Measurements from ENCODE around the gene U2AF2.
A peak's percentile ranks its signal among the peaks of the same experiment; 100 is the strongest.

The U2AF2 gene

GRCh38 chr19:55659822-55660221 is 5.0 kb downstream of the U2AF2 start:
- no peak for DNase-seq

- DNase-seq = no peak
Observed at GRCh38 chr19:55660404-55660803, 5.6 kb downstream of the U2AF2 start.

GRCh38 chr19:55660991-55661390 is 6.2 kb downstream of the U2AF2 start:
- DNase-seq = no peak

- no peak for DNase-seq
Observed at GRCh38 chr19:55661826-55662225, 7.0 kb downstream of the U2AF2 start.

GRCh38 chr19:55663846-55664536 is 9.2 kb downstream of the U2AF2 start:
- DNase-seq = no peak

- DNase-seq = no peak
Observed at GRCh38 chr19:55666343-55667005, 11.6 kb downstream of the U2AF2 start.

GRCh38 chr19:55667006-55667381 is 12.2 kb downstream of the U2AF2 start:
- no peak for DNase-seq

- DNase-seq = no peak
Observed at GRCh38 chr19:55667511-55667910, 12.7 kb downstream of the U2AF2 start.

GRCh38 chr19:55667958-55668357 is 13.1 kb downstream of the U2AF2 start:
- no peak for DNase-seq

GRCh38 chr19:55668603-55669348 is 13.9 kb downstream of the U2AF2 start:
- no peak for DNase-seq

GRCh38 chr19:55669418-55670279 is 14.8 kb downstream of the U2AF2 start:
- DNase-seq = no peak

- no peak for DNase-seq
Observed at GRCh38 chr19:55670280-55671053, 15.6 kb downstream of the U2AF2 start.

- no peak for DNase-seq
Observed at GRCh38 chr19:55671054-55671378, 16.2 kb downstream of the U2AF2 start.

- DNase-seq = no peak
Observed at GRCh38 chr19:55672418-55672817, 17.6 kb downstream of the U2AF2 start.

- DNase-seq = no peak
Observed at GRCh38 chr19:55673465-55673864, 18.6 kb downstream of the U2AF2 start.

GRCh38 chr19:55673889-55674288 is 19.1 kb downstream of the U2AF2 start:
- DNase-seq = no peak

- DNase-seq = no peak
Observed at GRCh38 chr19:55674459-55674840, 19.6 kb downstream of the U2AF2 start.

- peak; percentile 98 for DNase-seq
Observed at GRCh38 chr19:55674841-55675660, 20.2 kb downstream of the U2AF2 start, which contains the start of gene EPN1. Gene EPN1, plus strand, starts transcription at chr19:55675226. Its CDS starts 3,402 bp downstream, at chr19:55678628.

GRCh38 chr19:55675661-55676354 is 21.0 kb downstream of the U2AF2 start:
- no peak for DNase-seq

- no peak for DNase-seq
Observed at GRCh38 chr19:55676383-55676782, 21.5 kb downstream of the U2AF2 start.
